Bone marrow (tissue), 2 donors: ENCODE results near the gene EDARADD.

ENCODE experiments used
- DNase-seq, 2 donors: peaks; one replicate each; lab custom pipeline; 2025; lab: John Stamatoyannopoulos, UW

Gene EDARADD

DNA sequence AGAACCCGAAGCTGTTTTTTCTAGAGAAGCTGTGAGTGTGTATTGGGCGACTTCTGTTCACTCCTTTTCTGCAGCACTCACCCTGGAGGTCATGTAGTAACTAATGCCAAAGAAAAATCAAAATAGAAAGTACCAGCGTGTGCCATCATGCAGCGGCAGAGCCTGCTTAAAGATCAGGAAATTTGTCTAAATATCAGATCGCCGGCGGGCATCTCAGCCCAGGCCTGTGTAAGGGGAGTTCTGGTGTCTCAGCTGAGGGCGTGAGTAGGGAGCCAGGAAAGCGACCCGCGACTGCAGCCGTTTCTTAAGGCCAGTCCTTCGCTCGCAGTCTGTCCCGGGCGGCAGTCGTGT, 768 bp downstream of the EDARADD start:
- no peak for DNase-seq

DNA sequence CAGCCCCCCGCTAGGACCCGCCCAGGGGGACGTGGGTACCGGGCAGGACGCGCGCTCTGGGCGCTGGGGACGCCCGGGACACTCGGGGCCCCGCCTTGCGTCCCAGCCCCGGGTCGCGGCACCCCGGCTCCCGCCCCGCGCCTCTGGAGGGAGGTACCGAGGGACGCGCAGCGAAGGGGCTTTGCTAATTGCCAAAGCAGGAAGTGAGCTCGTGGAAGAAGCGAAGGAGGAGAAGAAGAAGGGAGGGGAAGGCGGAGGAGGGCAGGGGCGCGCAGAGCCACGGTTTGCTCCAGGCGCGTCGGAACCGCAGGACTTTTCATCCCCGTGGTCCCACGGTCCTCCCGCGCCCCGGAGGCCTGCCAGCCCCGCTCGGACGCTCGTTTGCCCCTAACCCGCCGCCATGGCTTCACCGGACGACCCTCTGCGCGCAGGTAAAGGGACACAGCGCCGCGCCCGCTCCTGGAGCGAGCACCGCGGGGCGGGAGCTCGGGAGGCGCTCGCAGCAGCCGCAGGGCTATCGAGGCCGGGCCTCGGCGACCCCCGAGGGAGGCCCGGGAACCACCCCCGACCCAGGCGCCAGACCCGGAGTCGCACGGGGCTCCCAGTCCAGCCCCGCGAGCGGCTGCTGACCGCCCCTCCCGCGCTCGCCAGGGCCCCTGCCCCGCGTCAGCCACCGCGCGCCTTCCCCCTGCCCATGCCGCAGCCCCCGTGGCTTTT, 1.3 kb downstream of the EDARADD start:
- peak in 1 of 2 donors; percentile 20 for DNase-seq

DNA sequence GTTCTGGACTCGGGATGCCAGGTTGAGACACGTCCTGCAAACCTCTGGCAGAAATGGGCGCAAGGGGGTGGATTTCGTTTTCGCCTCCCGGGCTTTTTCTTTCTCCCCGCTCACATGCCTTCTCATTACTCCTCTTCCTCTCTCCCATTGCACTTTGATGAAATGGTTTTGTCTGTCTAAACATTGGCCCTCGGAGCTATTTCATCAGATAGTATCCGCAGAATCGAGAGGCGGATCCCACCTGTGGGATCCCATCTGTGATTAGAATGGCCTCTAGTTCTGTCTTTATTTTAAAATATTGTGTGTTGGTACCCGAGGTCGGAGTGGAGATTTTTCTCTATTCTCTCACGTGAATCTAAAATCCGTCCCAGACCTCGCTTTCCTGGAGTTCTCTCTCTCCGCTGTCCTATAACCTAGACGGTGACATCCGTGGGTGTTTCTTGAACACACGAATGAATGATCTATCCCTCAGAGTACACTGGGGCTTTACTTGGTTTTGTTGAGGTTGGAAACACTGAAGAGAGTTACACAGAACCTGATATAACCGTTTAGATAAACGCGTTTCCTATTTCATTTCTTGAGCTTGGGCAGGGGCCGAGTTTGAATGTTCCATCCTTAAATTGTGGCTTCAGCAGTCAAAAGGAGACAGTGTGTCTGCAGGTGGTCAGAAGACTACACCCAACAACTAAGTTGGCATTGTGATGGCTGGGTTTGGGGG, 2.0 kb downstream of the EDARADD start:
- no peak for DNase-seq

DNA sequence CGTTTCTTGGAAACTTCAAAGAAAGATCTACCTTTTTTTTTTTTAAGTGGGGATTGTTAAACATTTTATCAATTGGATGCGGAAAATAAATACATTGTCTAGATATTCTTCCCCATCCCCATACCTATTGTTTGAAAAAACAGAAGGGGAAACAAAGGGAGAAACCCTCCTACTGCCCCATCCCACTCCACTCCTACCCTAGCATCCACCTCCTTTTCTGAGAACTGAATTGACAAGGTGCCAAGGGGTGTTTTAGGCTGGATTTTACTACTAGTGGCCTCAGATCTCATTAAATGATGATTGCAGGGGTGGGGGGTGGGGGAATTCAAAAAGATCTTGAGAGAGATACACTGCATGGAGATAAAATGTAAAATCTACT, 2.6 kb downstream of the EDARADD start:
- no peak for DNase-seq

DNA sequence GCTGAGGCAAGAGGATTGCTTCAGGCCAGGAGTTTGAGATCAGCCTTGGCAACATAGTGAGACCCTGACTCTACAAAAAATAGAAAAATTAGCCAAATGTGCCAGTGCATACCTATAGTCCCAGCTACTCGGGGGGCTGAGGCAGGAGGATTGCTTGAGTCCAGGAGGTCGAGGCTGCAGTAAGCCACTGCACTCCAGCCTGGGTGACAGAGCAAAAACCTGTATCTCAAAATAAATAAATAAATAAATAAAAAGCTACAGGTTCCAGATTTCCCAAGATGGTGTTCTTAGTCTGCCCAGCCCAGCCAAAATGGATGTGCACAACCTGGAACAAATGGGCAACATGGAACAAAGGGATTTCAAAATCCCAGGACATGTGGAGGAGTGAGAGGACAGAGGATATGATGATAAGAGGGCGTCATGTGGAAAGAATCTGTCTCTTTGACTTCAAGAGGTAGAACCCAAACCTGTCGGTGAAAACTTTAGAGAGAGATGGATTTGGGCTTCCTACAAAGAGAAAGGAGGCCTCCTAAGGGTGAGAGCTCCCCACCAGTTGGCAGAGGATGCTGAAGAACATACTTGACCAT, 3.2 kb downstream of the EDARADD start:
- no peak for DNase-seq

DNA sequence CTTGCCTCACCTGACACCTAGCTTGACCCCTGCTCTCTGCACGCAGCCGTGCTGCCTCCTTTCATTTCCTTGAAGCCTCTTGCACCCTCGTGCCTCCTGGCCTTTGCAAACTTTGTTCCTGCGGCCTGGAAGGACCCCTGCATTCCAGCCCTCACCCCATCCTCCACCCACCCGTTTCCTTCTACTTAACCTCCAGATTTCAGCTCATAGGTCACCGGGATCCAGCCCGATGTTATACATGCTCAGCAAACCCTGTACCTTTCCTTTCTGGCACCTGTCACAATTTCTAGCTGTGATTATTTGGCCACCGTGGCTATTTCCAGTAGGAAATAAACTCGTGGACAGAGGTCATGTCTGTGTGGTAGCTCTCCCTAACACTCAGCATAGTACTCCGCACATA, 4.5 kb downstream of the EDARADD start:
- DNase-seq = no peak

DNA sequence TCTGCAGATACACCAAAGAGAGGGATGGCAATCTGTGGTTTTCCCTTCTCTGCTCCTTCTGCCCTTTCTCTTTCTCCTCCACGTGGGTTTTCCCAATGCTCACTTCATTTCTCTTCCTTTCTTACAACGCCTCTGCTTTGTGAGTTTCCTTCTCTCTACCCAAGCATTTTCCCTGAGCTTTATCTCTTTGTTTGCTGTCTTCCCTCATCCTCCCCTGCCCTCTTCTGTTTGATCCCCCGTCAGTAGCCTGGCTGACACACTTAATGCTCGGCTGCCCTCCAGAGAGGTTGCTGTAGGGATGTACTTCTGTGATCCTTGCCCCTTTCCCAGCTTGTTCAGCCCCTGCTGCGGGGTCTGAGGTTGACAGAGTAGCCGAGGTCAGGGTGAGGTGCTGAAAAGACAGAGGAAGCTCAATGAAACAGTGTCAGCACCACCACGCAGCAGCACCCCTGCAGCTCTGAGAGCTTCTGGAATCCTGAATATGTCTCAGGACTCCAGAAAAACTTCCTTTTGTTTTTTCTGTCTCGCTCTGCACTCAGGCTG, 6.0 kb downstream of the EDARADD start:
- no peak for DNase-seq

DNA sequence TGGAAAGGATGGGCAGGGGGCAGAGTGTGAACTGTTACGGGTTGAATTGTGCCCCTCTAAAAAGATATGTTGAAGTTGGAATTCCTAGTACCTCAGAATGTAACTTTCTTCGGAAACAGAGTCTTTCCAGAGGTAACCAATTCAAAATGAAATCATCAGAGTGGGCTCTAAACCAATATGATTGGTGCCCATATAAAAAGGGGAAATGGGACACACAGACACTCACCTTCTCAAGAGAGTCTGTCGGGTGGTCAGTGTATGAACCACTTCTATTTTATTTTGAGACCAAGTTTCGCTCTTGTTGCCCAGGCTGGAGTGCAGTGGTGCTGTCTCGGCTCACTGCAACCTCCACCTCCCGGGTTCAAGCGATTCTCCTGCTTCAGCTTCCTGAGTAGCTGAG, 7.6 kb downstream of the EDARADD start:
- no peak for DNase-seq

DNA sequence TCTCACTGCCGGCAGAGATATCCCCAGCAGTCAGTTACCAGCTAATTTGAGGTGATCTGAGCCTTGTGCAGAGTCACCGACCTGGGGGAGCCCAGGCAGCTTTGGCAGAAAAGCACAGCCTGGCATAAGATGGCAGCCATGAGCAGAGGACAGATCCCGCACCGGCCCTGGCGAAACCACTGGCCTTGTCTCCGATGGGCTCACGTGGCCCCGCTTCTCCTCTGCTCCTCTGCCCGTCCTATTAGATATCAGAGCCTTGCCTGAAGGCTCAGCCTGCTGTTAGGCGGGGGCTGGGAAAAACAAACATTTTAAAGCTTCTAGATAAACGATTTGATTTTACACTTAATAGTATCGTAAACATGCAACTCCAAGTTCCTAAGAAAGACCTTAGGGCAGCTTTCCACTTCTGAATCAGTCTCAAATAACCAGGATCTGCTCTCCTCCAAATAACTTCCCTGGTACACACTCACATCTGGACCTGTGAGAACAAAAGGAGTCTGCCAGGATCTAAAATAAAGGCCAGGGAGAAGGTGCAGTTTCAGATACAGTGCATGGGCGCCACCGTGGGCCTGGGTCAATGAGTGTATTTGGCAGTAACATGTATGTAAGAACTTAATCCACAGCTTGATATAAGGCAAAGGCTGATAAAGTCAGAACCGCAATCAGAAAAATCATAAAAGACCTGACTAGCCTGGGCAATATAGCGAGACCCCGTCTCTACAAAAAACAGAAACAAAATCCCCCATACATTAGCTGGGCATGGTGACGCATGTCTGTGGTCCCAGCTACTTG, 10.0 kb downstream of the EDARADD start:
- no peak for DNase-seq

DNA sequence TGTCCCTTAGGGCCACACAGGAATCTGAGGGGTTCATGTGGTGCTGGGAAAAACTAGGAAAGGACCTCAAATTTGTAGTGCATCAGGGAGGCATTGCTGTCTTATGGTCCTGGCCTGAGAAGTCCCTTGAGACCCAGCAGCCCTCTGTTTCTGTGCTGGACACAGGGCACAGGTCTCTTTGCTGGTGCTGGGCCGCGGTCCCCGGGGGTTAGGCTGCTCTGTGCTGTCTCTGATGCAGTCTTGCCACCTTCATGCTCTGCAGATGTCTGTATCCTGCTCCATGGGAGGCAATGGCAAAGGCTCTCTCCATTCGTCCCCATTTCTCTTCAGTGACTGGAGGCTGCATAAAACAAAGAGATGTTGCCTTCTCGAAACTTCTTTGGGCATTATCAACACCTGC, 13.0 kb downstream of the EDARADD start:
- DNase-seq = no peak

DNA sequence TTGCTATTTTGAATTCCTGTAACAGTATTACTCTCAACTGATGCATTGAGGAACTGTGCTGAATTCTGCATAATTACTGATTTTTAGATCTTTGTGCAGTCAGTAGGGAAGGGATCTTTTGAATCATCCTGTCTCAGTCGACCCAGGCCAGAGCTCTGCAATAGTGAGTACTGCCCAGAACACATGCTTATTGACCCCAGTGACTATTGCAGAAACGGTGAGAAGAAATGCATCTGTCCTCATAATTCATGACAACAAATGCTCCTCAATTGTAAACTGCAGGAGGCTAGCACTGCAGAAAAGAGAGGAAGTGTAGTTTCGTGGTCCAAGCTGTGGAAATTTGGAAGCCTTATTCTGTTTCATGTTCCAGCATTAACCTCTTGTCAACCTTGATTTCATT, 19.6 kb downstream of the EDARADD start:
- no peak for DNase-seq

DNA sequence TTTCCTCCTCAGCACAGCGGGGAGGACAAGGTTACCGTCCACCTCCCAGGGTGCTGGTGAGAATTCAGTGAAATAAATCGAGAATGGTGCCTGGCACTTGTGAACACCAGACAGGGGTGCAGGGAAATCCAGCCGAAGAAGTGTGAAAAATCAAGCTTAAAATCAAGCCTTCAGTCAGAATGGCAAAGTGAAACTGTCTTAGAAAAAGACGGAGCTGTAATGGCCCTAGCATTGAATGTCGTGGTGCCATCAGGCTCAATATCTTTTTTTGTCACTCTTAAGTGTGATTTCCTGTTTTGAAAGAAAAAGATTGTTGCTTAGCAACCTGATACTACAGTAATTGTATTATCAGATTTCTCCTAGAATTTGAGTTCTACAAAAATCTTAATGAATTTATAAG, 22.1 kb downstream of the EDARADD start:
- DNase-seq = no peak

DNA sequence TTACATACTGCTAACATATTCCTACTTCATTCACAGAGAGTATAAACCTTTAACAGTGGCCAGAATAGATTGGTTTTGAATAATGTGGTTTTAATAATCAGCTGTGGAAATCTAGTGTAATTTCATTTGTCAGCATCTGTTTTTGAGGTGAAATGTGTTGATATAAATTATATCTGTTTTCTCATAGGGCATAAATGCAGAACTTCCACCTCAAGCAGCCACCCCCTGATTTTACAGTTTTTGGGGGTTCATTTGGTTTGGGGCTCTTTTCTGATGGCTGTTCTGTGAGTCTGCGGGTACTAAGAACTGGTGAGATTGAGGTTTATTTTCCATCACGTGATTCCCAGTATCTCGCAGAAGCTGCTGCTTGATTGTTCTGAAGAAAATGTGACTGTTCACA, 23.2 kb downstream of the EDARADD start:
- DNase-seq = no peak

DNA sequence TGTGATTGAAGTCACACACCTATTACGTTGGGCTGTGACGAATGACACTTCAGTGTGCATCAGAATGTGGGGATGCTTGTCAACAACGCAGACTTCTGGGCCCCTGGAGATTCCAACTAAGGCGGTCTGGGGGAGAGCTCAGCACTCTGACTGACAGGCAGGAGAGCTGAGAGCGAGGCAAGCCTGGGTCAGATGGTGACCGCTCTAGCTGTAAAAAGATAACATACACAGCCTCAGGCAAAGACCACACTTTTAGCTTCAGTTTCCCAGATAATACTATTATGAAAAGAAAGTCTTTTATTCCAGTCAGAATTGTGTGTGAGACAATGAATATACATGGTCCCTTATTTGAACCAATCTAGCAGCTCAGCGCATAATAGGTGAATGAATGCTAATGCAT, 25.4 kb downstream of the EDARADD start:
- DNase-seq = no peak

DNA sequence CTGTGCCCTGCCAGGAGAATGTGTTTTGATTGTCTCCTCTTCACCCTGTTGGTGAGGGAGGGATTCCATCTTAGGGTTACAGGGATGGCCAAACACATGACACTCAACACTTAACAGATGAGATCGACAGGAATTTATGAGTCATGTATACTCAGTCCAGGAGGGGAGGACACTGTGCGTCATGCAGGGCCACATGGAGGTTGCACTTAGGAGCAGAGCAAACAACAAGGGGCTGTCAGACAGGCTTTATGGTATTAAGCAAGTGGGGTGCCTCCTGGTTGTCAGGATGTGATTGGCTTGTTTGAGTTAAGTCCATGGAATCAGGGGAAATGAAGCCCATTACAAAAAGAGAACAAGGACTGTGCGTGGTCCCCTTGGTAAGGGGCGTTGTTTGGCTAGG, 26.9 kb downstream of the EDARADD start:
- DNase-seq = no peak

DNA sequence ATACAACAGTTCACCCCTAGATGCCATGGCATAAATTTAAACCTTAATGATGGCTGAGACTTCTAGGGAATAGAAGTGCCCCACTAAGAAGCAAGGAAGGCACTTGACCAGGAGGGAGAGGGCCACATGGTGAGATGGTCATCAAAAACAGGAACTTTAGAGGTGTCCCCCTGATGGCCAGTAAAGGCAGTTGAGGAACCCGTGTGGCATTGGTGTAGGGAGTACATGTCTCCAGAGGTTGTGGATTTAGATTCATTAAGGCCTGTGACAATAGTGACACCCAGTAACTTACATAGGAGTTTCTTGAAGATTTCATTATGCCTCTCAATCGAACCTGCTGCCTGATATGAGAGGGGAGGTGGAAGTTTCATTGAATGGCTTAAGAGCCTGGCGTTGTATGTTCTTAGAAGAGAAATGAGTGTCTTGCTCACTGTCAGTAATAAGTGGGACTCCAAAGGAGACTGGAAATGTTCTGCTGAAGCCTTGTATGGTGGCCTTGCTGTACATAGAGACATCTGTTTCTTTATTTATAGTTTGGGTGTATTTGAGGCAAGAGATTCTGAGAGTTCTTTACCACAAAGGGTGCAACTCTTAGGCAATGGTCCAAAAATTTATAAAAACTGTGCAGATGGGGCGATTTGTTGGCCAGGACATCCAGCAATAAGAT, 27.9 kb downstream of the EDARADD start:
- DNase-seq = no peak

DNA sequence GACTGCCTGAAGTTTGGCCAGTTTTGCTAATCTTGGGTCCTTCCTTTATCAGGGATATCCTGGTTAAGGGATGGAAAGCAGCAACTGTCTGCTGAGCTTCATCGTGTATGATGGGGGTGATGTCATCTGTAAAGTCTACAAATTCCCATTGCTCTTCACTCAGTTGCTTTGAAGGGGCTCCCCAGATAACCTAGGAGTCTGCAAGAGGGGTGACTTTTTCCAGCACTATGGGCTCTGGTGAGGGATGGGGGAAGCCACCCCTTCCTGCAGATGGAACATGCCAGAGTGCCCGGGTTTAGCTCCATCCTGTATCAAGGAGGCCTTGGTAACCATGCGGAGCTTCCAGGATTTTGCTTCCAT, 28.4 kb downstream of the EDARADD start:
- no peak for DNase-seq

DNA sequence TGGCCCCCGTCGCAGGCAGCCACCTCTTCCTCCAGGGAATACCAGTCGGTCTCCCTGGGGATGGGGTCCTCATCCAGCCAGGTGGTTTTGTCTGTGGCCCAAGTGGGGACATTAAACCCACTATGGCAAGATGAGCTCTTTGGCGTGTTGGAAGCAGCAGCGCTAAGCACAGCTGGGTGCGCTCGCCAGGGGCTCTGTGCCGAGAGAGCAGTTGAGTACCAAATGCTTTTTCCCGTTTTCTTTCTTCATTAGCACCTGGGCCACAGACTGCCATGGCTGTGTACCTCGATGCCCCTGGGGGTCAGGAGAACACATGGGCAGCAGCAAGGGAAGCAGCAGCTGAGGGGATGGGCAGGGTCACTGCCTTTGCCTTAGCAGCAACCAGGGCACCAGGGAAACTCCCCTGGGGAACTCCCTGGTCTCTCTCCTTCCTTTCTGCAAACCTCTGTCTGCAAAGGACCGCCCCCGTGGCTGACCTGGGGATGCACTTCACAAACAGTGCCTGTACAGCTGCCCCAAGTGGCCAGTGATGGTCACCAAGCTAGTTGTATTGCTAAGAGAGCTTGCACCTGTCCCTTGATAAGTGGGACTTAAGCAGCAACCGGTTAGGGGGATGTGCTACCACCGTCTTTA, 31.1 kb downstream of the EDARADD start:
- no peak for DNase-seq

DNA sequence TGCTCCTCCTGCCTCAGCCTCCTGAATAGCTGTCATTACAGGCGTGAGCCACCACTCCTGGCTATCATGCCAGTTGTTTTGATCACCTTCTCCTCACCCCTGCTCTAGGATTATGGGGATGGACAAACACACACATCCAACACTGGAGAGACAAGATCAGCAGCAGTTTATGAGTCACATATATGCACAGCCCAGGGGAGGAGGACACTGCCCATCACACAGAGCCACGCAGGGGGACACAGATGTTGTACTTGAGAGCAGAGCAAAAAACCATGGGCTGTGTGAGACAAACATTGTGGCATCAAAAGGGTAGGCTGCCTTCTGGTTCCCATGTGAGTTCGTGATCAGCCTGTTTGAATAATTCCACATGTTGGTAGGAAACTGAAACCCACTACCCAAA, 32.1 kb downstream of the EDARADD start:
- DNase-seq = no peak

DNA sequence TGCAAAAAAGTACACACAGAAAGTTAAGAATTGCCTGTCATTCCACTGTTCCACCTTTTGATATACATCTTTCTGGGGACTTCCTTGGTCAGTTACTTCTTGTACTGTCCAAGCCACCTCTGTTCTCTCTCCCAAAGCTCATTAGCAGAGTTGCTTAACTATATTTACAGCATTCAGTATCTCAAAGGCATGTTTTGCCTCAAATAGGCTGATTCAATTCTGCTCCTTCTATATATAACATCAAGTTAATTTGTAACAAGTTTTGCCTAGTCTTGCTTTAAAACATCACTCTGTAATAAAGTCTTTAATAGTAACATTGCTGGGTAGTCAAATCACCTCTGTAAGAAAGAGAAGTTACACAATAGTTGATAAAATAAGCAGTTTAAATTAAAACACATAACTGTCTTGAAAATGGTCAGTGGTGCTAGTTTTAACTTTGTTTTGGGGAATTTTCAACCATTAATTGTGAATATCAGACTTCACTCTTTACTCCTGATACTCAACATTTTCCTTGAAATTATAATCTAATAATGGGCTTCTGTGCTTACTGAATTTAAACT, 35.7 kb downstream of the EDARADD start:
- DNase-seq = no peak

DNA sequence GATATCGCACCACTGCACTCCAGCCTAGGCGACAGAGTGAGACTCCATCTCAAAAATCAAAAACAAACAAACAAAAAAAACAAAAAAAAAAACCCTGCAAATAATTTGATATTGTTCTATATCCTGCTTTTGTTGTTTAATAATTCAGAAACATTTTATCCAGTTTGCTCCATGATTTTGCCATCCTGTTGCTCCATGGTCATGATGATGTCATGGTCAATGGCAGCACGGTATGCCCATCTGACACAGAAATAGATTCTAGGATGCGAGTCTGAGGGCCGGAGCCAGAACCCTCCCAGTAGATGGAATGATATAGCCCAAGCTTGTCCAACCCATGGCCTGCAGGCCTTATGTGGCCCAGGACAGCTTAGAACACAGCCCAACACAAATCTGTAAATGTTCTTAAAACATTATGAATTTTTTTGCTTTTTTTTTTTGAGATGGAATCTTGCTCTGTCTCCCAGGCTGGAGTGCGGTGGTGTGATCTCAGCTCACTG, 39.8 kb downstream of the EDARADD start:
- no peak for DNase-seq
